Panc1 (cell line): ENCODE data around the gene ALOXE3. TPM values are rescaled to one million over a fixed set of nuclear protein-coding genes. Genes with fewer than 3 reads are reported as not detected.

Source experiments
- ATAC-seq: fragments of 200-7000 bp; cut with Tn5 transposase; 2 replicates; pipeline ENCODE4 v1.9.1; 2020; ENCODE audit warnings: mild to moderate bottlenecking, moderate library complexity
- BruUV-seq: library from RNA; stranded (reverse); fragments of 400-500 nt; replicated peaks from 2 replicates; lab custom pipeline; 2021; lab: Mats Ljungman, UMichigan
- CTCF ChIA-PET: fragments of 300-600 bp; sonication (Branson Sonifier 250); formaldehyde crosslinking; loops from one replicate; lab custom pipeline; 2022; ENCODE audit warnings: antibody characterized with exemption; lab: Charles Lee
- POLR2A ChIA-PET: fragments of 300-600 bp; sonication (Branson Sonifier 250); formaldehyde crosslinking; loops from one replicate; lab custom pipeline; 2022; ENCODE audit warnings: antibody characterized with exemption; lab: Charles Lee
- DNase-seq: peaks from one replicate; pipeline ENCODE4 v3.0.0-alpha.2; 2010; ENCODE audit warnings: low read depth, low spot score
- H3K27ac ChIP-seq: 2 replicates; pipeline ENCODE4 v1.5.1; 2011; ENCODE audit warnings: mild to moderate bottlenecking, low read length, inconsistent platforms
- H3K27me3 ChIP-seq: fragments of 200-500 bp; sonication (Bioruptor generic); 2 replicates; pipeline ENCODE4 v1.6.0; 2014; ENCODE audit warnings: low read length, inconsistent platforms; ENCODE audit not compliant: control insufficient read depth, insufficient read depth
- H3K36me3 ChIP-seq: fragments of 200-500 bp; sonication (Bioruptor generic); 2 replicates; pipeline ENCODE4 v1.5.1; 2014; ENCODE audit warnings: inconsistent platforms, mild to moderate bottlenecking, low read length, moderate library complexity; ENCODE audit not compliant: control insufficient read depth, insufficient read depth
- H3K4me1 ChIP-seq: 2 replicates; pipeline ENCODE4 v1.5.1; 2011; ENCODE audit warnings: inconsistent platforms, mild to moderate bottlenecking, low read length, moderate library complexity; ENCODE audit not compliant: control insufficient read depth, insufficient read depth
- H3K4me3 ChIP-seq, 2 experiments: 2 replicates each; pipeline ENCODE4 v1.5.1; 2011 to 2012; ENCODE audit warnings: low read depth in 2 of 2, low read length in 2 of 2, mild to moderate bottlenecking in 2 of 2, inconsistent platforms in 1 of 2, moderate library complexity in 1 of 2
- H3K9me3 ChIP-seq: fragments of 200-500 bp; sonication (Bioruptor generic); 2 replicates; pipeline ENCODE4 v1.5.1; 2014; ENCODE audit warnings: low read depth, mild to moderate bottlenecking, inconsistent platforms, low read length, moderate library complexity; ENCODE audit not compliant: control insufficient read depth, insufficient read depth
- CTCF ChIP-seq: fragments of 450-650 bp; IDR thresholded peaks from 2 replicates; pipeline ENCODE4 v1.5.1; 2017; ENCODE audit warnings: mild to moderate bottlenecking
- POLR2AphosphoS5 ChIP-seq: IDR thresholded peaks from 2 replicates; pipeline ENCODE4 v1.6.1; 2012; ENCODE audit warnings: mild to moderate bottlenecking, low read depth, low read length, moderate library complexity
- SIN3A ChIP-seq: IDR thresholded peaks from 2 replicates; pipeline ENCODE4 v1.6.1; 2012; ENCODE audit warnings: low read depth, mild to moderate bottlenecking, low read length, moderate library complexity, borderline replicate concordance; ENCODE audit not compliant: insufficient read depth
- TCF7L2 ChIP-seq: IDR thresholded peaks from 2 replicates; pipeline ENCODE4 v1.6.1; 2011; ENCODE audit warnings: mild to moderate bottlenecking, low read depth, low read length, inconsistent platforms
- in situ Hi-C: cut with HindIII; loops from 2 replicates; pipeline ENCODE4 v1.10.0; 2016; ENCODE audit warnings: low sequenced_read_pairs, low pct_unique_long_range_greater_than_20kb
- intact Hi-C: fragments of 100-400 bp; cut with micrococcal nuclease; formaldehyde crosslinking; loops from one replicate; pipeline ENCODE4 v1.10.0; 2022; ENCODE audit not compliant: unreplicated experiment
- total RNA-seq: library from RNA; stranded (reverse); gene quantifications from one replicate; pipeline ENCODE4 v1.2.1, GENCODE V29; 2021; ENCODE audit not compliant: unreplicated experiment
- TF ChIP-seq, protein P1 (sequence below), 2 experiments: IDR thresholded peaks; 2 replicates each; pipeline ENCODE4 v1.6.1; 2011 to 2012; ENCODE audit warnings: low read depth in 2 of 2, control low read depth in 1 of 2, low read length in 1 of 2, mild to moderate bottlenecking in 1 of 2, moderate library complexity in 1 of 2; ENCODE audit not compliant: insufficient read depth in 1 of 2

The ALOXE3 gene
- total RNA-seq, 1 experiment from 2014 or later, result 0.46 TPM

GRCh38 chr17:8057691-8058114 lies 60.6 kb downstream of the ALOXE3 start:
- Histone ChIP-seq H3K27ac (no peak overlapping the region), H3K36me3 (no peaks in the 10 kb centered on the region), H3K4me3 (peak overlapping the region; percentile 12; a peak in 3 of 4 replicates), H3K27me3 (peaks cover 4% of the 10 kb centered on the region), H3K9me3 (no peaks in the 10 kb centered on the region), H3K4me1 (peaks cover 10% of the 10 kb centered on the region)
- POLR2A ChIA-PET, result interaction anchor here (0.6 kb wide), 1 partner anchor 79 kb away, joined by 3 read pairs; no protein-coding TSS in a partner anchor
- TF ChIP-seq CTCF (peak; percentile 84), SIN3A (no peak)
- intact Hi-C loops (loop anchor here (10.0 kb wide), 1 partner anchor 63 kb away; no protein-coding TSS in a partner anchor), in situ Hi-C loops (no loop called here)
- DNase-seq (peak; percentile 75), ATAC-seq (peak; percentile 89)
- no TSS peak for BruUV-seq
- CTCF ChIA-PET, result interaction anchor here (0.6 to 1.4 kb wide), 4 partner anchors 21 to 65 kb away, joined by 3 to 10 read pairs (median 4); no protein-coding TSS in a partner anchor

DNA sequence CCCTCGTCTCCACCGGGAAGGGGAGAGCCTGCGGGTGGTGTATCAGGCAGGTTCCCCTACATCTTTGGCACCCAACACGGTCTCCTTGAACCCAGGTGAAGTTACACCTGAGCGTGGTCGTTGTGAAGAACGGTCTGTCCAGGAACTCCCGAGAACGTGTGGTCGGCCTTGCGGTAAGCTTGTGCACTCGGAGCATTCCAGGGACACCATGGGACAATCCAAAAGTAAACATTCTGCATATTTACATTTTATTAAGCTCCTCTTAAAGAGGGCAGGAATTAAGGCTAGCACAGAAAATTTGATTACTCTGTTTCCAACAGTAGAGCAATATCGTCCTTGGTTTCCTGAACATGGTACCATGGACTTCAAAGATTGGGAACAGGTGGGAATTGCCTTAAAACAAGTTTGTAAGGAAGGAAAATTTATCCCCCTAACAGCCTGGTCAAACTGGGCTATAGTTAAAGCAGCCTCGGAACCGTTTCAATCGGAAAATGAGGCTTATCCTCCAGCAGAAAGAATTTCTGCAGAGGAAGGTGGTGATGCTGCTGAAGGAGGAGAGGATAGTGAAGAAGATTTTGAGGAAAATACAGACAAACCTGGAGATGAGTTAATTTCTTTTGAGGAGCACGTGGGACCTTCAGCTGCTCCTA lies 61.2 kb downstream of the ALOXE3 start:
- Histone ChIP-seq H3K4me3 (no peak overlapping the region), H3K4me1 (peaks cover 10% of the 10 kb centered on the region), H3K27me3 (peaks cover 4% of the 10 kb centered on the region), H3K27ac (no peak overlapping the region), H3K36me3 (no peaks in the 10 kb centered on the region), H3K9me3 (no peaks in the 10 kb centered on the region)
- intact Hi-C loops, result loop anchor here (10.0 kb wide), 1 partner anchor 62 kb away; no protein-coding TSS in a partner anchor
- no TSS peak for BruUV-seq
- in situ Hi-C loops, result no loop called here
- CTCF ChIA-PET, result interaction anchor here (0.6 to 1.4 kb wide), 3 partner anchors 21 to 65 kb away, joined by 3 to 10 read pairs (median 4); no protein-coding TSS in a partner anchor
- ATAC-seq (peak; percentile 24; the same call in 1 of the 2 replicates), DNase-seq (no peak)
- POLR2A ChIA-PET, result interaction anchor here (0.6 kb wide), 1 partner anchor 79 kb away, joined by 3 read pairs; no protein-coding TSS in a partner anchor
- TF ChIP-seq CTCF (no peak), SIN3A (no peak), TCF7L2 (no peak), POLR2AphosphoS5 (no peak)

- intact Hi-C loops (loop anchor here (10.0 kb wide), 1 partner anchor 62 kb away; no protein-coding TSS in a partner anchor), in situ Hi-C loops (no loop called here)
- peaks cover 4% of the 10 kb centered on the region for H3K27me3 ChIP-seq
- no peak overlapping the region for H3K27ac ChIP-seq
- no peak for DNase-seq
- no peaks in the 10 kb centered on the region for H3K36me3 ChIP-seq
- peaks cover 10% of the 10 kb centered on the region for H3K4me1 ChIP-seq
- ATAC-seq, result no peak
- TF ChIP-seq CTCF, result no peak
- TF ChIP-seq SIN3A, result no peak
- no peak for TF ChIP-seq POLR2AphosphoS5
- no peak for TF ChIP-seq TCF7L2
- TF ChIP-seq, protein P1, sequence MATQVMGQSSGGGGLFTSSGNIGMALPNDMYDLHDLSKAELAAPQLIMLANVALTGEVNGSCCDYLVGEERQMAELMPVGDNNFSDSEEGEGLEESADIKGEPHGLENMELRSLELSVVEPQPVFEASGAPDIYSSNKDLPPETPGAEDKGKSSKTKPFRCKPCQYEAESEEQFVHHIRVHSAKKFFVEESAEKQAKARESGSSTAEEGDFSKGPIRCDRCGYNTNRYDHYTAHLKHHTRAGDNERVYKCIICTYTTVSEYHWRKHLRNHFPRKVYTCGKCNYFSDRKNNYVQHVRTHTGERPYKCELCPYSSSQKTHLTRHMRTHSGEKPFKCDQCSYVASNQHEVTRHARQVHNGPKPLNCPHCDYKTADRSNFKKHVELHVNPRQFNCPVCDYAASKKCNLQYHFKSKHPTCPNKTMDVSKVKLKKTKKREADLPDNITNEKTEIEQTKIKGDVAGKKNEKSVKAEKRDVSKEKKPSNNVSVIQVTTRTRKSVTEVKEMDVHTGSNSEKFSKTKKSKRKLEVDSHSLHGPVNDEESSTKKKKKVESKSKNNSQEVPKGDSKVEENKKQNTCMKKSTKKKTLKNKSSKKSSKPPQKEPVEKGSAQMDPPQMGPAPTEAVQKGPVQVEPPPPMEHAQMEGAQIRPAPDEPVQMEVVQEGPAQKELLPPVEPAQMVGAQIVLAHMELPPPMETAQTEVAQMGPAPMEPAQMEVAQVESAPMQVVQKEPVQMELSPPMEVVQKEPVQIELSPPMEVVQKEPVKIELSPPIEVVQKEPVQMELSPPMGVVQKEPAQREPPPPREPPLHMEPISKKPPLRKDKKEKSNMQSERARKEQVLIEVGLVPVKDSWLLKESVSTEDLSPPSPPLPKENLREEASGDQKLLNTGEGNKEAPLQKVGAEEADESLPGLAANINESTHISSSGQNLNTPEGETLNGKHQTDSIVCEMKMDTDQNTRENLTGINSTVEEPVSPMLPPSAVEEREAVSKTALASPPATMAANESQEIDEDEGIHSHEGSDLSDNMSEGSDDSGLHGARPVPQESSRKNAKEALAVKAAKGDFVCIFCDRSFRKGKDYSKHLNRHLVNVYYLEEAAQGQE (IDR thresholded peaks at IDR 0.05; ENCODE audit: insufficient read depth in 1 of 2, low read depth in 2 of 2, low read length in 1 of 2), result no peak
- ChIA-PET POLR2A (interaction anchor here (0.6 kb wide), 1 partner anchor 622 kb away, joined by 3 read pairs; no protein-coding TSS in a partner anchor), CTCF (interaction anchor here (1.0 kb wide), 1 partner anchor 154 kb away, joined by 5 read pairs; the partner anchor contains the start of gene AURKB)
- H3K4me3 ChIP-seq, result no peak overlapping the region
- no TSS peak for BruUV-seq
- no peaks in the 10 kb centered on the region for H3K9me3 ChIP-seq
These were observed 61.9 kb downstream of the ALOXE3 start for GRCh38 chr17:8056232-8056975.
